SJCRH30 (cell line): ENCODE results near the gene SMARCD3. TPM values are rescaled to one million over a fixed set of nuclear protein-coding genes. Genes with fewer than 3 reads are reported as not detected.

Source experiments
- DNase-seq, 2 experiments: peaks; one replicate each; pipeline ENCODE4 v3.0.0-alpha.2; 2015 to 2020
- H3K27ac ChIP-seq: fragments of 250-450 bp; sonication (Bioruptor Pico); 2 replicates; pipeline ENCODE4 v1.5.1; 2020; ENCODE audit warnings: mild to moderate bottlenecking, moderate library complexity
- H3K27me3 ChIP-seq: fragments of 250-450 bp; sonication (Bioruptor Pico); 2 replicates; pipeline ENCODE4 v1.5.1; 2020; ENCODE audit warnings: mild to moderate bottlenecking, moderate library complexity
- H3K36me3 ChIP-seq: fragments of 250-450 bp; sonication (Bioruptor Pico); 2 replicates; pipeline ENCODE4 v1.5.1; 2020; ENCODE audit warnings: mild to moderate bottlenecking, moderate library complexity
- H3K4me1 ChIP-seq: fragments of 250-450 bp; sonication (Bioruptor Pico); 2 replicates; pipeline ENCODE4 v1.5.1; 2020; ENCODE audit warnings: mild to moderate bottlenecking, moderate library complexity
- H3K4me3 ChIP-seq: fragments of 250-450 bp; sonication (Bioruptor Pico); 2 replicates; pipeline ENCODE4 v1.5.1; 2020; ENCODE audit warnings: mild to moderate bottlenecking, moderate library complexity
- H3K9me3 ChIP-seq: fragments of 250-450 bp; sonication (Bioruptor Pico); replicated peaks from 2 replicates; pipeline ENCODE4 v1.5.1; 2020; ENCODE audit warnings: mild to moderate bottlenecking, moderate library complexity
- total RNA-seq: library from RNA; depleted of rRNA; stranded (reverse); fragments of >200 nt; shearing (Covaris generic); gene quantifications from 2 replicates; pipeline ENCODE4 v1.2.3, GENCODE V29; 2014

Gene SMARCD3
- total RNA-seq, 1 experiment from 2014 or later = 106 TPM

- H3K4me3 ChIP-seq = no peak overlapping the region
- peaks cover 12% of the 10 kb centered on the region for H3K27me3 ChIP-seq
- H3K9me3 ChIP-seq = no peaks in the 10 kb centered on the region
- peaks cover 4% of the 10 kb centered on the region; the same call in 1 of the 2 replicates for H3K36me3 ChIP-seq
- H3K27ac ChIP-seq = no peak overlapping the region
- H3K4me1 ChIP-seq = no peaks in the 10 kb centered on the region
- DNase-seq = no peak
Observed at GRCh38 chr7:151207804-151208203, 40.7 kb downstream of the SMARCD3 start.

GRCh38 chr7:151207315-151207714 lies 41.2 kb downstream of the SMARCD3 start:
- Histone ChIP-seq H3K4me3 (no peak overlapping the region), H3K36me3 (peaks cover 4% of the 10 kb centered on the region; the same call in 1 of the 2 replicates), H3K4me1 (no peaks in the 10 kb centered on the region), H3K27ac (no peak overlapping the region), H3K9me3 (no peaks in the 10 kb centered on the region), H3K27me3 (peaks cover 12% of the 10 kb centered on the region)
- DNase-seq = no peak

DNA sequence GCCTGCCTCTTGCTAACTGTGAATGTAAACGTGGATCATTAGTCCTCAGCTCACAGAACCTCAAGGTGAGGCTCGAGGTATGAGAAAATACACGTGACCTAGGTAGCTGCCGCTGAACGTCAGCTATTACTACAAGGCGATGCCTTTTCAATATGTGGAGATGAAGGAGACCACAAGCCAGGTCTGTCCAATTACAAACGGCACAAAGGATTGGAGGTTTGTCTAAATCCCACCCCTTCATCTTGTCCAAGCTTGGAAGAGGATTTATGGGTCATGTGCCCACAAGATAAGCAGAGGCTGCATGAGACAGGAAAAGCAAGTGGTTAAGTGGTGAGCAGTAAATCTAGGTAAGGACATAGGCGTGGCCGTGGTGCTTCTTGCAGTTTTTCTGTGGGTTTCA lies 41.6 kb downstream of the SMARCD3 start:
- no peak for DNase-seq
- Histone ChIP-seq H3K4me3 (no peak overlapping the region), H3K27ac (no peak overlapping the region), H3K4me1 (no peaks in the 10 kb centered on the region), H3K36me3 (no peaks in the 10 kb centered on the region), H3K27me3 (peaks cover 15% of the 10 kb centered on the region), H3K9me3 (no peaks in the 10 kb centered on the region)

- DNase-seq = no peak
- H3K36me3 ChIP-seq = no peaks in the 10 kb centered on the region
- peaks cover 22% of the 10 kb centered on the region for H3K27me3 ChIP-seq
- H3K4me3 ChIP-seq = no peak overlapping the region
- no peaks in the 10 kb centered on the region for H3K4me1 ChIP-seq
- no peak overlapping the region for H3K27ac ChIP-seq
- no peaks in the 10 kb centered on the region for H3K9me3 ChIP-seq
Observed at GRCh38 chr7:151205730-151206129, 42.8 kb downstream of the SMARCD3 start.

DNA sequence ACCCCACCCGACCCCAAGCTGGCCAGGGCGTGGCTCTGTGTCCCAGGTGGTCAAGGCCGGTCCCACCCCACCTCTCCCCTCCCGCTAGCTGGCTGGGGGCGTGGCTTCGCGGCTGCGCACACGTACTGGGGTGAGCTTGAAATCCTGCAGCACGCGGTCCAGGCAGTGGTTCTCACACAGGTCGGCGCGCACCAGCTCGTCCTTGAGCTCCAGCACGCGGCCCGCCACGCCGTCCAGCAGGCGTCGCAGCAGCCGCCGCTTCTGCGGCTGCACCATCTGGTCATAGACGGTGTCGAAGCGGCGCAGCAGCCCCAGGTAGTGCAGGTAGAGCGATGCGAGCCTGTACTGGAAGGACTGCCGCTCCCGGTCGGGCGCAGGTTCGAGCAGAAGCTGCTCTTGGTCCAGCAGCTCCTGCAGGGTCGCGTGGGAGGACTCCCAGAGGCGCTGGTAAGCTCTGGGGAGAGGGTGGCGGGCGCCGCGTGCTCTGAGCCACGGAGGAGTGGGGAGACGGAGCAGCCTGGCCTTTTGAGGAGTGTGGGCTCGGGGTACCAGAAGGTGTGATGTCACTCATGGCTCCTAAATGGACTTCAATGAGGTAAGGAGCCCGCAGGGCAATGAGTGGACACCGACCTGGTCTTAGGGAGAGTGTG lies 44.0 kb downstream of the SMARCD3 start:
- no peak for DNase-seq
- Histone ChIP-seq H3K4me1 (no peaks in the 10 kb centered on the region), H3K27ac (no peak overlapping the region), H3K27me3 (peaks cover 33% of the 10 kb centered on the region), H3K4me3 (no peak overlapping the region), H3K36me3 (no peaks in the 10 kb centered on the region), H3K9me3 (no peaks in the 10 kb centered on the region)

DNA sequence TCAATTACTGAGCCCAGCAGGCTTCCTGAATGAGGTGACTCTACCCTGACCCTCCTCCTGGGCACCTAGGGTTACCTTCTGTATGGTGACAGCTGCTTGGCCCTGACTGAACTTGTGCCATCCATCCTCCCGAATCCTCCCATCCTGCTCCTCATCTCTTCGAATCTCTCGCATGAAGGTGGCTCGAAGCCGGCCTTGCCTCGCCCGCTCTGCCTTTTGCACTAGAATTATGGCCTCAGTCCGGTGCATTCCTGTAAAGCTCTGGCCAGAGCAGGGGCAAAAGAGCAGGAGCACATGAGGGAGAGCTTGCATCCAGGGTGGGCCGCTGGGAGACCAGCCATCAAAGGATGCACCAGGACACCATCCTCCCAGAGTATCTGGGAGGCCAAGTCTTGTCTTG lies 45.7 kb downstream of the SMARCD3 start:
- Histone ChIP-seq H3K27me3 (peaks cover 44% of the 10 kb centered on the region), H3K4me3 (no peak overlapping the region), H3K9me3 (no peaks in the 10 kb centered on the region), H3K36me3 (no peaks in the 10 kb centered on the region), H3K27ac (no peak overlapping the region), H3K4me1 (no peaks in the 10 kb centered on the region)
- no peak for DNase-seq

DNA sequence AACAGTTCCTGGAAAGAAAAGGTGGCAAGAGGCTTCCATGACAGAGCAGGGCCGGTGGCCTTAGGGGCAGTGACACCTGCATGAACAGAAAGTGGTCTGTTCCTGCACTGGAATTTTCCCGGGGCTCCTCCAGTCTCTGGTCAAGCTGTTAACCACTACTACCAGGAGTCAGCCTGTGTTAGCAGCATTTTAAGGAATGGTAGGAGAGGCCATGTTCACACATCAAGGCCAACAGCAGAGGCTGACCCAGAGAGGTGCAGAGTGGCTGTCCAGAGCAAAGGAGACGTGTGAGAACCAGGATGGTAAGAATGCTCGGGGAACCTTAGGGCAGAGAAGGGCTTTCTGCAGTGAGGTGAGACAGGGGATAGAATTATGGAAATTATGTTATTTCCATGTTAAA lies 46.7 kb downstream of the SMARCD3 start:
- no peak for DNase-seq
- Histone ChIP-seq H3K4me1 (no peaks in the 10 kb centered on the region), H3K9me3 (no peaks in the 10 kb centered on the region), H3K4me3 (no peak overlapping the region), H3K36me3 (no peaks in the 10 kb centered on the region), H3K27ac (no peak overlapping the region), H3K27me3 (peaks cover 46% of the 10 kb centered on the region)

- no peak overlapping the region for H3K4me3 ChIP-seq
- no peak overlapping the region for H3K27ac ChIP-seq
- peaks cover 50% of the 10 kb centered on the region for H3K27me3 ChIP-seq
- no peaks in the 10 kb centered on the region for H3K4me1 ChIP-seq
- no peak for DNase-seq
- no peaks in the 10 kb centered on the region for H3K9me3 ChIP-seq
- H3K36me3 ChIP-seq = no peaks in the 10 kb centered on the region
Observed at GRCh38 chr7:151201344-151201743, 47.1 kb downstream of the SMARCD3 start.

GRCh38 chr7:151198945-151199848 lies 49.3 kb downstream of the SMARCD3 start:
- Histone ChIP-seq H3K4me1 (no peaks in the 10 kb centered on the region), H3K27me3 (peaks cover 51% of the 10 kb centered on the region), H3K4me3 (no peak overlapping the region), H3K36me3 (no peaks in the 10 kb centered on the region), H3K9me3 (no peaks in the 10 kb centered on the region), H3K27ac (no peak overlapping the region)
- DNase-seq = no peak

- Histone ChIP-seq H3K4me3 (no peak overlapping the region), H3K4me1 (no peaks in the 10 kb centered on the region), H3K36me3 (no peaks in the 10 kb centered on the region), H3K27ac (no peak overlapping the region), H3K9me3 (no peaks in the 10 kb centered on the region), H3K27me3 (peaks cover 55% of the 10 kb centered on the region)
- no peak for DNase-seq
Observed at GRCh38 chr7:151197932-151198331, 50.6 kb downstream of the SMARCD3 start.

DNA sequence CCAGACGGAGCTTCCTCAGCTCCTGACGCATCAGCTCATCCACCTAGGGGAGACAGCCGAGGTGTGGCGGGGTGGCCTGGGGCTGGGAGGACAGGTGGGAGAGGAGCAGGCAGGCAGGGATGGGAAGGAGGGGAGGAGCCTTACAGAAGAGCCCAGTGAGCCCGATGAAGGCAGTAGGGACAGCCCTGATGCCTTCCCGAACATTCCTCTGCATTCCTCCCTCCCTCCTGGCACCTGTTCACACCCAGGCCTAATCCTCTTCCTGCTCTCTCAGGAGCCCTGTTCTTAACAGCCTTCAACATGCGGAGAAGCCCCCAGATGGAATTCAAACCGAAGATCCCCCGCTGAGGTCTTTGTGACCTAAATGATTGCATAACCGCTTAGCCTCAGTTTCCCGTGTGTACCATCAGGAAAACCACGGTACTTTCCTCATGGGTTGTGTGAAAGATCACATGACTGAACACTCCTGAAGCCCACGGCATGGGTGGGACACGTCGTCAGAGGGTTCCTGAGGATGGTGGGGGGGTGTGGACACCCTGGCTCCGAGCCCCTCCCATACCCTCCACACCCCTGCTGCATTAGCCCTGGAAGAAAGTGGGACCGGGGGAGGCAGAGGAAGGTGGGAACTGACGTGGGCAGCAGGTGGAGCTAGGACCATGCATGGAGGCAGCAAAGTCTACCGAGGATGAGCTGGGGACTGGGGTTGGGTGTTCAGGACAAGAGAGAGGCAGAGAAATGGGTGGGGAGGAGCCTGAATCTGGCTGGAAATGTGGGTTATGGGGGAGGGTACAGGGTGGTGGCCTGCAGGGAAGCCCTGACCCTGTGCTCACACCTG lies 52.7 kb downstream of the SMARCD3 start:
- no peak for DNase-seq
- no peaks in the 10 kb centered on the region for H3K9me3 ChIP-seq
- no peak overlapping the region for H3K4me3 ChIP-seq
- peaks cover 50% of the 10 kb centered on the region for H3K27me3 ChIP-seq
- no peaks in the 10 kb centered on the region for H3K36me3 ChIP-seq
- H3K4me1 ChIP-seq = no peaks in the 10 kb centered on the region
- no peak overlapping the region for H3K27ac ChIP-seq

GRCh38 chr7:151194188-151194587 lies 54.3 kb downstream of the SMARCD3 start:
- Histone ChIP-seq H3K4me1 (no peaks in the 10 kb centered on the region; the same call in 1 of the 2 replicates), H3K27me3 (peaks cover 43% of the 10 kb centered on the region; the same call in 1 of the 2 replicates), H3K9me3 (no peaks in the 10 kb centered on the region), H3K36me3 (no peaks in the 10 kb centered on the region), H3K27ac (no peak overlapping the region), H3K4me3 (no peak overlapping the region)
- DNase-seq = no peak

- Histone ChIP-seq H3K4me1 (peaks cover under 1% of the 10 kb centered on the region), H3K36me3 (no peaks in the 10 kb centered on the region), H3K27ac (no peak overlapping the region), H3K9me3 (no peaks in the 10 kb centered on the region), H3K27me3 (peaks cover 38% of the 10 kb centered on the region; the same call in 1 of the 2 replicates), H3K4me3 (no peak overlapping the region)
- DNase-seq = no peak
Observed at GRCh38 chr7:151193203-151193978, 55.1 kb downstream of the SMARCD3 start.

- H3K4me3 ChIP-seq = no peak overlapping the region
- peaks cover 35% of the 10 kb centered on the region; the same call in 1 of the 2 replicates for H3K27me3 ChIP-seq
Observed at GRCh38 chr7:151192002-151192539, 56.4 kb downstream of the SMARCD3 start.

More at GRCh38 chr7:151192002-151192539, 56.4 kb downstream of the SMARCD3 start:
- Histone ChIP-seq H3K27ac (no peak overlapping the region), H3K4me1 (peaks cover 6% of the 10 kb centered on the region), H3K9me3 (no peaks in the 10 kb centered on the region), H3K36me3 (no peaks in the 10 kb centered on the region)
- no peak for DNase-seq
